AG04450 (cell line): ENCODE data around the gene GARIN1A. TPM values are rescaled to one million over a fixed set of nuclear protein-coding genes. Genes with fewer than 3 reads are reported as not detected.

Source experiments
- CTCF ChIA-PET: fragments of 300-600, 350-600 bp; formaldehyde crosslinking; extraction: SDS; loops from one replicate; lab custom pipeline; 2022; ENCODE audit warnings: antibody characterized with exemption, inconsistent platforms; lab: Charles Lee
- POLR2A ChIA-PET: fragments of 350-600 bp; formaldehyde crosslinking; extraction: SDS; loops from one replicate; lab custom pipeline; 2021; ENCODE audit warnings: antibody characterized with exemption, inconsistent platforms; lab: Yijun Ruan, JAX
- DNase-seq: peaks from one replicate; pipeline ENCODE4 v3.0.0-alpha.2; 2011; ENCODE audit warnings: low read depth, low spot score
- H3K27ac ChIP-seq: one replicate; pipeline ENCODE4 v1.5.1; 2012; ENCODE audit warnings: low read depth, low read length, control low read depth
- H3K27me3 ChIP-seq: one replicate; pipeline ENCODE4 v1.6.0; 2012; ENCODE audit warnings: low read length; ENCODE audit not compliant: control insufficient read depth, insufficient read depth
- H3K4me3 ChIP-seq: 2 replicates; pipeline ENCODE4 v1.5.1; 2011; ENCODE audit warnings: mild to moderate bottlenecking, low read depth, low read length, control low read depth
- H3K9me3 ChIP-seq: 2 replicates; pipeline ENCODE4 v1.5.1; 2012; ENCODE audit warnings: low read length; ENCODE audit not compliant: control insufficient read depth, insufficient read depth
- CTCF ChIP-seq: IDR thresholded peaks from 2 replicates; pipeline ENCODE4 v1.5.1; 2011; ENCODE audit warnings: low read depth, low read length, control low read depth, inconsistent platforms
- polyA plus RNA-seq: library from polyadenylated mRNA; depleted of rRNA; stranded (reverse); fragments of >200 nt; gene quantifications from 2 replicates; pipeline ENCODE4 v1.2.3, GENCODE V29; 2011

GARIN1A gene
- polyA plus RNA-seq, 1 experiment = 0.47 TPM

- Histone ChIP-seq H3K9me3 (no peaks in the 10 kb centered on the region), H3K27ac (no peak overlapping the region), H3K4me3 (no peak overlapping the region), H3K27me3 (peaks cover 17% of the 10 kb centered on the region)
- no peak for DNase-seq
- CTCF ChIA-PET = interaction anchor here (0.6 to 1.0 kb wide), 2 partner anchors 12 to 24 kb away, joined by 3 read pairs; no protein-coding TSS in a partner anchor
- POLR2A ChIA-PET = no interaction called here
- no peak for TF ChIP-seq CTCF
These were observed 27.2 kb downstream of the GARIN1A start for GRCh38 chr7:128699196-128699712.

- Histone ChIP-seq H3K27me3 (peaks cover 17% of the 10 kb centered on the region), H3K9me3 (no peaks in the 10 kb centered on the region), H3K27ac (no peak overlapping the region), H3K4me3 (no peak overlapping the region)
- TF ChIP-seq CTCF = no peak
- DNase-seq = no peak
- ChIA-PET CTCF (interaction anchor here (0.6 to 1.0 kb wide), 3 partner anchors 11 to 132 kb away, joined by 3 read pairs; no protein-coding TSS in a partner anchor), POLR2A (no interaction called here)
These were observed 27.8 kb downstream of the GARIN1A start for GRCh38 chr7:128699895-128700294.

GRCh38 chr7:128701062-128701785 is 29.1 kb downstream of the GARIN1A start:
- ChIA-PET CTCF (no interaction called here), POLR2A (no interaction called here)
- no peak for TF ChIP-seq CTCF
- no peak overlapping the region for H3K27ac ChIP-seq
- H3K9me3 ChIP-seq = no peaks in the 10 kb centered on the region
- no peak overlapping the region for H3K4me3 ChIP-seq
- DNase-seq = no peak
- H3K27me3 ChIP-seq = peaks cover 17% of the 10 kb centered on the region

GRCh38 chr7:128703609-128704241 is 31.6 kb downstream of the GARIN1A start:
- no peak for DNase-seq
- POLR2A ChIA-PET = no interaction called here
- H3K9me3 ChIP-seq = no peaks in the 10 kb centered on the region
- H3K4me3 ChIP-seq = no peak overlapping the region
- H3K27ac ChIP-seq = no peak overlapping the region
- TF ChIP-seq CTCF = no peak
- peaks cover 10% of the 10 kb centered on the region for H3K27me3 ChIP-seq
- CTCF ChIA-PET = no interaction called here

- POLR2A ChIA-PET = no interaction called here
- CTCF ChIA-PET = no interaction called here
- no peak for TF ChIP-seq CTCF
These were observed 33.8 kb downstream of the GARIN1A start for GRCh38 chr7:128705891-128706333.

More at GRCh38 chr7:128705891-128706333, 33.8 kb downstream of the GARIN1A start:
- H3K27me3 ChIP-seq = peaks cover 8% of the 10 kb centered on the region
- H3K9me3 ChIP-seq = no peaks in the 10 kb centered on the region
- DNase-seq = no peak
- no peak overlapping the region for H3K4me3 ChIP-seq
- no peak overlapping the region for H3K27ac ChIP-seq
